HG03432 (cell line): Measurements from ENCODE around the gene MCCC2.
"Not testable (repeated sequence)": the region's sequence is repeated elsewhere in the genome, so short reads cannot be mapped to it uniquely, and the experiment has no call there.

Experiments used
- ATAC-seq: cut with Tn5 transposase; IDR thresholded peaks from one replicate; pipeline ENCODE4 v1.9.1; 2021; ENCODE audit warnings: mild to moderate bottlenecking, moderate library complexity; ENCODE audit not compliant: unreplicated experiment

MCCC2 gene

GRCh38 chr5:71658916-71659662, 71.9 kb downstream of the MCCC2 start:
- ATAC-seq = no peak

GRCh38 chr5:71662381-71662780, 75.2 kb downstream of the MCCC2 start:
- ATAC-seq = no peak

GRCh38 chr5:71663191-71663969, 76.2 kb downstream of the MCCC2 start:
- ATAC-seq = no peak

- not testable (repeated sequence) for ATAC-seq
These were observed 77.5 kb downstream of the MCCC2 start for GRCh38 chr5:71664615-71665014.

GRCh38 chr5:71666321-71666720, 79.2 kb downstream of the MCCC2 start:
- no peak for ATAC-seq

GRCh38 chr5:71677977-71678376, 90.8 kb downstream of the MCCC2 start:
- ATAC-seq = no peak

GRCh38 chr5:71679714-71680113, 92.6 kb downstream of the MCCC2 start:
- ATAC-seq = no peak

GRCh38 chr5:71680510-71680909, 93.4 kb downstream of the MCCC2 start:
- ATAC-seq = no peak

GRCh38 chr5:71681296-71681695, 94.2 kb downstream of the MCCC2 start:
- ATAC-seq = no peak

GRCh38 chr5:71684309-71684708, 97.2 kb downstream of the MCCC2 start:
- no peak for ATAC-seq

- no peak for ATAC-seq
These were observed 106.8 kb downstream of the MCCC2 start for GRCh38 chr5:71693828-71694427.

GRCh38 chr5:71695071-71695470, 107.9 kb downstream of the MCCC2 start:
- no peak for ATAC-seq

- ATAC-seq = no peak
These were observed 108.5 kb downstream of the MCCC2 start for GRCh38 chr5:71695595-71695994.

GRCh38 chr5:71697967-71698366, 110.8 kb downstream of the MCCC2 start:
- no peak for ATAC-seq

GRCh38 chr5:71699233-71699632, 112.1 kb downstream of the MCCC2 start:
- ATAC-seq = no peak

GRCh38 chr5:71699751-71700150, 112.6 kb downstream of the MCCC2 start:
- no peak for ATAC-seq

GRCh38 chr5:71700803-71701202, 113.7 kb downstream of the MCCC2 start:
- no peak for ATAC-seq

- ATAC-seq = no peak
These were observed 114.3 kb downstream of the MCCC2 start for GRCh38 chr5:71701407-71701806.

GRCh38 chr5:71703941-71704340, 116.8 kb downstream of the MCCC2 start:
- ATAC-seq = no peak

- ATAC-seq = no peak
These were observed 118.3 kb downstream of the MCCC2 start for GRCh38 chr5:71705421-71705820.

GRCh38 chr5:71706906-71707305, 119.8 kb downstream of the MCCC2 start:
- ATAC-seq = no peak
